Measurements from ENCODE around the gene NFATC4.

DNA sequence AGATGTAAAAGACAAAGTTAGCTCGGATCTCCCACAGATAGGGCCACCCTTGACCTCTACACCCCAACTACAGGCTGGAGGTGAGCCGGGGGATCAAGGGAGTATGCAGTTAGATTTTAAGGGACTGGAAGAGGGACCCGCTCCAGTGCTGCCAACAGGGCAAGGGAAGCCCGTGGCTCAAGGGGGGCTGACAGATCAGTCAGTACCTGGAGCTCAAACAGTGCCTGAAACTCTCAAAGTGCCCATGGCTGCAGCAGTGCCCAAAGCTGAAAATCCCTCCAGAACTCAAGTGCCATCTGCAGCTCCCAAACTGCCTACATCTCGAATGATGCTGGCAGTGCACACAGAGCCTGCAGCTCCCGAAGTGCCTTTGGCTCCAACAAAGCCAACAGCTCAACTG lies 41.2 kb downstream of the NFATC4 start:
- TF ChIP-seq ZNF384 (IDR thresholded peaks at IDR 0.05) (no peak), FOXA1 (IDR thresholded peaks at IDR 0.05) (no peak), BHLHE40 (IDR thresholded peaks at IDR 0.05; ENCODE audit: borderline replicate concordance) (no peak), CTBP1 (IDR thresholded peaks at IDR 0.05; ENCODE audit: borderline replicate concordance) (no peak), FOXK2 (IDR thresholded peaks at IDR 0.05) (no peak)
